ENCODE data around the gene TFIP11. TPM values are rescaled to one million over a fixed set of nuclear protein-coding genes. Genes with fewer than 3 reads are reported as not detected.
"Not testable (repeated sequence)": the region's sequence is repeated elsewhere in the genome, so short reads cannot be mapped to it uniquely, and the experiment has no call there.

TFIP11 gene
- total RNA-seq, 1 donor from 2014 or later = 23.2 TPM

DNA sequence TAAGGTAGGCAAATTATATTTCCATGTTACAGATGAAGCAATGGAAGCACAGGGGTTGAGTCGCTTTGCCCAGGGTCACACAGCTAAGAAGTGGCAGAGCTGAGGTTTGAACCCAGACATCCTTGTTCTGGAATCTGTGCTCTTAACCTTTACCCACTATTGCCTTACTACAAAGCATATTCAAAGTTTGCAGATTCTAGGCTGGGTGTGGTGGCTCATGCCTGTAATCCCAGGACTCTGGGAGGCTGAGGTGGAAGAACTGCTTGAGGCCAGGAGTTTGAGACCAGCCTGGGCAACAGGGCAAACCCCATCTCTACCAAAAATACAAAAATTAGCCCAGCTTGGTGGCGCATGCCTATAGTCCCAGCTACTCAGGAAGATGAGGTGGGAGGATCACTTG, 27.8 kb upstream of the TFIP11 start:
- no peak for ATAC-seq

DNA sequence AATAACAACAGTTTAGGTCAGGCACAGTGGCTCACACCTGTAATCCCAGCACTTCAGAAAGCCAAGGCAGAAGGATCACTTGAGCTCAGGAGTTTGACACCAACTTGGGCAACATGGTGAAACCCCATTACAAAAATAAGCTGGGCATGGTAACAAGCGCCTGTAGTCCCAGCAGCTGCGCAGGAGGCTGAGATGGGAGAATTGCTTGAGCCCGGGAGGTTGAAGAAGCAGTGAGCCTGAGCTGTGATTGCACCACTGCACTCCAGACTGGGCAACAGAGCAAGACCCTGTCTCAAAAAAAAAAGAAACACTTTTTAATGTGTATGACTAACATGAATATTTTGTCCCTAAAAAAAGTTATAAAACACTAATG, 24.5 kb upstream of the TFIP11 start:
- ATAC-seq = no peak

DNA sequence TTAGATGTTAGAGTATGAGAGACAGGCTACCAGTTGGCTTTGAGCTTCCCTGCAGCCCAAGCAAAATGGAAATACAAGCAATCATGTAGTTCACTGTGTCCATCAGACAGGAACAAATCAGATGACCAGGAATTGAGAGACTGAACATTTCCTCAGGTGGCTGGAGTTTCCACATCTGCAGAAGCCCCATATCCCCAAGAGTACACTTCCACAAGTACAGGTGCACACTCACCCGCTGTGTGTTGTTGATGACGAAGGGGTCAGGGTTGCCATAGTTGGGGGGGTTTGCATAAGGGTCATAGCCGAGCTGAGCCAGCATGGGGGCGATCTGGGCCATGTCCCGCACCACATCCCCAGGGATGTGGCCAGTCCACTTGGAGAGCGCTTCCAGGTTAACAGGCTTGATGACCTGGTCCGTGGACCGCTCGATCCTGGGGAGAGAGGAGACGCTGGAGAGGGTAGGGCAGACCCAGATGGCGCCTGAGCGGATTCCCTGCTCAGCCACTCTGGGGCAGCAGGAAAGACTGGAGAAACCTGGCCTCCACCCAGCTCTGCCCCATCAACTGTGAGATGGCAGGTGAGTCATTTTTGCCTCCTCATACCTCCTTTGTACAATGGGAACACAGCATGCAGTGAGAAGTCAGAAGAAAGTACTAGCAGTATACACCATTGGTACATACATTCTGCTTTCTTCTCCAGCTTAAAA, 23.9 kb upstream of the TFIP11 start:
- peak; percentile 91 for ATAC-seq

DNA sequence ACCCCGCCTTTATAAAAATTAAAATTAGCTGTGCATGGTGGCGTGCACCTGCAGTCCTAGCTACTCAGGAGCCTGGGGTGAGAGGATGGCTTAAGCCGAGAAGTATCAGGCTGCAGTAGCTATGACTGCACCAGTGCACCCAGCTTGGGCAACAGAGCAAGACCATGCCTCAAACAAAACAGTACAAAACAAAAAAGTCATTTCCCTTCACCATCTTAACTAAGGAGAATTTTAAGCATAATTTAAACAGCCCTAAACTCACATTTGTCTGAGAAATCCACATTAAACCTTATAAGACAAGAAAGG, 23.3 kb upstream of the TFIP11 start:
- ATAC-seq = no peak

DNA sequence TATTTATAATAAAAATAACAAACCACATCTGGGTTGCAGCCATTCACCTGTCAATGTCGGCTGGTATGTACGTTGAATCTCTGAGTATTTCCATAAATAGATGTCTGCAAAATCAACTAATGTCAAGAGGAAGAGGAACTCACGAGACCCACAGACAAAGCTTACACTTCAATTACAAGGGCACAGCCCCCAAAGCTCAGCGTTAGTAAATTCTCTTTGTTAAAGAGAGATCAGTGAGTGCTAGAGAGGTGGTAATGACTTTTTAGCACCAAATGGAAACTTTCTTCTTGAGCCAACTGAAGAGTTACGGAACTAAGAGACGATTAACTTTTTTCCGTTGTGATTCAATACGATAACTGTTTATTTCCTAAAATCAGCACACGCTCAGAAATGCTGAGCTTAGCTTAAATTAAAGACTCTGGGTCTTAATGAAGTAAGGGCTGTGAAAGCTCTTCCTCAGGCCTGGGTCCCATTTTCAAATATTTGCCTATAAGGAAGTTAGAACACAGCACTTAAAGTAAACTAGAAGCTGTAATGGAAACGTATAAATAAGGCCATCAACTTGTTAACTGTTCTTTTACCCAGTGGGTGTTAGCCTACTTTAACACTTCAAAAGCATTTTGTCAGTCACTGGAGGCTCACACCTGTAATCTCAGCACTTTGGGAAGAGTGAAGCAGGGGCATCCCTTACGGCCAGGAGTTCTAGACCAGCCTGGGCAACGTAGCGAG, 22.8 kb upstream of the TFIP11 start:
- ATAC-seq = no peak

DNA sequence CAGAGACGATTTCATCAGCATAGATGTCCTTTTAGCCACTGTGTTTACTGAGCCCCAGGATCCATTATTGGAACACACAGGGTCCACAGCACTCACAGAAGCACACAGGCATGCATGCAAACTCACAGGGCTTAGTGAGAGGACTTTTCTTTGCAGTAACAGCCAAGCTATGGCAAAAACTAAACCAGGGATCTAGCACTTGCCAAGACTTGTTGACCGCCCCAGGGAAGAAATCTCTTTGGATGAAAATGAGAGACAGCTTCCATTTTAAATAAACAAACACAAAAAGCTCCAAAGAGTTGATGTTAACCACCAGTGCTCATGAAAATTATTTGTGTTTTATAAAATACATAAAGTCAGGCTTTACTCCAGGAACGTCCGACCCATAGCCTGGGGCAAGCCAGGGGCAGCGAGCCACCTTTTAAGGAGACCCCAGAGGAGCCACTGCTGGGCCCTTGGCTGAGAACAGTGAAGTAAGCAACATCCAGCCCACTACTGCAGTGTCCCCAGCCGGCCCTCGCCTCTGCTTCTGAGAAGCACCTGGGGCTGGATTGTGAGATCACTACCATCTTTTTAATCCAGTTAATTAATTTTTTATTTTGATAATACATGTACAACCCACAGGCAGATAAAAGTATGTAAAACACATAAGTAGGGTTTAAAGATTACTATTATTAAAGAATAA, 22.0 kb upstream of the TFIP11 start:
- peak; percentile 24 for ATAC-seq

DNA sequence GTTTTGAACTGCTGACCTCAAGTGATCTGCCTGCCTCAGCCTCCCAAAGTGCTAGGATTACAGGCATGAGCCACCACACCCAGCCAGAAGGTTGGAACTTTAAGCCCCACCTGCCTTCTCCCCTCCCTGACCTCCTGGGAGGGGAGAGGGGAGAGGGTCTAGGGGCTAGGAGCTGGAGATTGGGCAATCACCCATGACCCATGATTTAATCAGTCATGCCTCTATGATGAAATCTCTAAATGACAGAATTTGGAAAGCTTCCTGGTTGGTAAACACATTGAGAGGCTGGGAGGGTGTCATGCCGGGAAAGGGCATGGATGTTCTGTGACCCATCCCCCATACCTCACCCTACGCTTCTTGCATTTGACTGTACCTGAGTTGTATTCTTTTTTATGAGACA, 17.1 kb upstream of the TFIP11 start:
- peak; percentile 86 for ATAC-seq

DNA sequence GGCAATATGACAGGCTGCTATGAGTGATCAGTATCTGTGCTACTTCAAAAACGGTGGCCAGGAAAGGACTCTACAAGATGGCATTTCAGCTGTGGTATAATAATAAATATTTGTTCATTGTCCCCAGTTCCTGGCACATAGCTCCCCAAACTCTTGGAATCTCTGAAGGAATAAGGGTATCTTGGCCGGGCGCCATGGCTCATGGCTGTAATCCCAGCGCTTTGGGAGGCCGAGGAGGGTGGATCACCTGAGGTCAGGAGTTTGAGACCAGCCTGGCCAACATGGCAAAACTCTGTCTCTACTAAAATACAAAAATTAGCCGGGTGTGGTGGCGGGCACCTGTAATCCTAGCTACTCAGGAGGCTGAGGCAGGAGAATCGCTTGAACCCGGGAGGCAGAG, 16.2 kb upstream of the TFIP11 start:
- ATAC-seq = not testable (repeated sequence)

DNA sequence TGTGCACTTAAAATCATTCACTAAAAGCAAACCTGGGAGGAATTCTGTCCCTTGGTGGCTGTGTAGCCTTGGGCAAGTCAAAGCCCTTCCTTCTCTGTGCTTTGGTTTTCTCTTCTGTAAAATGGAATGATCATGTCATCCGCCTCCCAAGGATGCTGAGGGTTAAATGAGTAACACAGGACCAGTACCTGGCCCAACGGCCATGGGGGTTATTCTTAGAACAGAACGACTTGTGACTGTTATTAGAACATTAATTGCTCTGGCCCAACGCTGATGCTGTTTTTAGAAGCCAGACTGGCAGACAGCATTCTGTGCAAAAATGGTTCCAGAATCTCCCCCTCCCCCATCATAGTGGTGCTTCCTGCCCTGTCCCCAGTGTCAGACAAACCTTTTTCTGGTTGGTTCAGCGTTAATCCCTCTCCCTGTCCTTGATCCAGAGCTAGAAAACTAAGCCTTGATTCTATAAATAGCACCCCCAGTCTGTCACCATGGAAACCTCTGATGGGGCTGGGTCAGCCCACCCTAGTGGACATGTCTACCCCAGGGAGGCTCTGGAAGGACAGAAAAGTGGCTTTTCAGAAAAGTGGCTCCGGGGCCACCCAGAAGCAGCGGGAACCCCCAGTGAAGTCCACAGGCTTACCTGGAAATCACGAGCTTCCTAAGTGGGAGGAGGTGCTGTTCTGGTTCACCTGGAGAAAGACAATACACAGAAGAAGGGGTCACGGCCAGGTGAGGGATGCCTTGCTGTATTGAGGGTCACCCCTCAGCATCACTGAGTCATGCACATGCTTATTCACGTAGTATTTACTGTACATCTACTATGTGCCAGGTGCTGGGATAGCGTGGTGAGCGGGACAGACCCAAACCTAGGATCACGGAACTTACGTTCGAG, 15.5 kb upstream of the TFIP11 start:
- ATAC-seq = peak; percentile 14

DNA sequence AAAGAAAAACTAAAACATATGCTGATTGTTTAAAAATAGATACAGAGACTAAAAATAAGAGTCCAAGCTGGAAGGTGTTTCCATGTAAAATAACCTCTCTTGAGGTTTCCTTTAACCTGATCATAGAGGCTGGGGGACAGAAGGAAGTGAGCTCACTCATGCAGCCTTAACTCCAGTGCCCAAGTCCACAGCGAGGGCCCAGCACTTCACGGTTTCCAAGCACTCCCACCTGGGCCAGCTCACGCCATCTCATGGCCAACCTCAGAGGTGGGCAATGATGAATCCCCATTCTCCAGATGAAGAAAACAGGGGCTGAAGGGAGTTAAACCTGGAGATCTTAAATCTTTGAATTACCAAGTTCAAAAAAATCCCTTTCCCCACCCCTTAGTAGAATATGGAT, 14.9 kb upstream of the TFIP11 start:
- ATAC-seq = no peak

DNA sequence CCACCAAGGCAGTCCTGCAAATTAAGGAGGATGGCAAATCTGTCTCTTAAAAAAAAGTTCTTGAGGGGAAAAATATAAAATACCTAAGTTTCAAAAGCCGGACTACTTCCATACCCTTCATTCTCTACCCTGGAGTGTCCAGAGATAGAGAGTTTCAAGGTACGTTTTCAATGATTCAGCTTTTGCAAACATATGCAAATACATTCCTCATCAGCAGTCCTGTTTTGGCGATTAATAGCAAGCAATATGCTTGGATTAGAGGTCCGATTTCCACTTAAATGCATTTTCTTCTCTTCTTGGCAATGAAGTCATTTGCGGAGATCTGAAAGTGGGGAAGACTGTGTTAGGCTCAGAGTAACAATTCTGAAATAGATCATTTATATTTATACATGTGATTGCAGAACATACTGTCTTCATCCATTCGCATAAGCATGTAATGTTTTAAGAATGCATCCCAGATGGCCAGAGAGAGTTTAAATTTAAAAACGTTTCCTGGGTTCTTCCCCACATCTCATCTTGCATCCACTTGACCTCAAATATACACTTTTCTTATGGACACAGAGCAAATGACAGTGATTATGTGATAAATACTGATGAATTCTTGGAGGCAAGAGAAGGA, 13.8 kb upstream of the TFIP11 start:
- ATAC-seq = no peak

DNA sequence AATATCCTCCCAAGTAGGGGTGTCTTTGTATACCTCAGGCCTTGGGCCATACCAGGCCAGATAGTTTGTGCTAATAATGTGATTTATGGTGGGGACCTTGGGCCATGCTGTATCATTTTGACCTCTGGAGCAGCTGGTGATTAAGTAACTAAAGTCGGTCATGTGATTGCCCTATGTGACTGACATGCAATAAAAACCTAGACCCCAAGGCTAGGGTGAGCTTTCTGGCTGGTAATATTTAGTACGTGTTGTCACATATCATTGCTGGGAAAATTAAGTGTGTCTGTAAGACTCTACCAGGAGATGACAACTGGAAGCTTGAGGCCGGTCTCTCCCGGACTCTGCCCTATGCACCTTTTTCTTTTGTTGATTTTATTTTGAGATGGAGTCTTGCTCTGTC, 12.6 kb upstream of the TFIP11 start:
- no peak for ATAC-seq

DNA sequence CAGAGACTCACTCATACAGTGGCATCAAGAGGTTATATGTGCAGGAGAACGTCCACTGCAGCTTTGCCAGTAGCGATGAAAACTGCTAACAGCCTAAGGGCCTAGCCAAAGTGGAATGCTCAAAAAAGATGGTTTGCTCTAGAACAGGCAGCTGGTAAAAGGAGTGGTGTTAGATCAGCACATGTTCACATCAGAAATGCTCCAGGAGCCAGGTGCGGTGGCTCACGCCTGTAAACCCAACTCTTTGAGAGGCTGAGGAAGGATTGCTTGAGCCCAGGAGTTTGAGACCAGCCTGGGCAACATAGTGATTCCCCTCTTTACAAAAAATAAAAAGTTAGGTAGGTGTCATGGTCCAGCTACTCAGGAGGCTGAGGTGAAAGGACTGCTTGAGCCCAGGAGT, 10.3 kb upstream of the TFIP11 start:
- no peak for ATAC-seq

DNA sequence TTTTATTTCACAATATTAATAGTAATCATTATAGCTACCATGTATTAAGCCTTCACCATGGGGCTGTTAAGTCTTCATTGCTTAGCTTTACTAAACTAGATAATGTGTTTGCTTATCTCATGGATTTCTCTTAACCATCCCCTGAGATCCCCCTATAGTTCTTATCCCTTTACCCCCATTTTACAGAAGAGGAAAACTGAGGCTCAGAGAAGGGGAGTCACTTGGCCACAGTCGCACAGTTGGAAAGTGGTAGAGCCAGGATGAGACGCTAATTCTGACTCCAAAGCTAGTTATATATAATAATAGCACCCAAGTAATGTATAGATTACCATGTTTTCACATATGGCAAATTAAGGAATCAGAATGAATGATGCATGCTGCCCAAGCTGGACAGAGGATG, 9.7 kb upstream of the TFIP11 start:
- no peak for ATAC-seq

DNA sequence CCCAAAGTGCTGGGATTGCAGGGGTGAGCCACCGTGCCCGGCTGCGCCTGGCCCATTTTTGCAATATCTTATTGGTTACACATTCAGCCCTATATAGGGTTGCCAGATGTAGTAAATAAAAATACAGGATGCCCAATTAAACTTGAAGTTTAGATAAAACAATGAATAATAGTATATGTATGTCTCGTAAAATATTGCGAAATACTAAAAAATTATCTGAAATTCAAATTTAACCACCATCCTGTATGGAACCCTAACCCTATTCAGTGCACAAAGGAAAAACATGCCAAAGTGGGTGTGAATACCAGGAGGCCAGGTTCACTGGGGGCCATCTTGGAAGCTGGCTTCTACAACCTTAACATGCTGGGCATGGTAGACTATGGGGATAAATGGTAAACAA, 5.2 kb upstream of the TFIP11 start:
- no peak for ATAC-seq

DNA sequence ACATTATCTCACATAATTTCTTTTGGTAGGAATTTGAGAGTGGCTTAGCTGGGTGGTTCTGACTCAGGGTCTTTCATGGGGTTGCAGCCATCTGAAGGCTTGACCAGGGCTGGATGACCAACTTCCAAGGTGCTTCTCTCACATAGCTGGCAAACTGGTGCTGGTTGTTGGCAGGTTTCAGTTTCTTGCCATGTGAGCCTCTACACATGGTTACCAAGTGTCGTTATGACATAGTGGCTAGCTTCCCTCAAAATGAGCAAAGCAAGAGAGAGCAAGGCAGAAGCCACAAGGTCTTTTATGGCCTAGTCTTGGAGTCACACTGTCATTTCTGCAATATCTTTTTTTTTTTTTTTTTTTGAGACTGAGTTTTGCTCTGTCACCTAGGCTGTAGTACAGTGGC, 4.2 kb upstream of the TFIP11 start:
- no peak for ATAC-seq

DNA sequence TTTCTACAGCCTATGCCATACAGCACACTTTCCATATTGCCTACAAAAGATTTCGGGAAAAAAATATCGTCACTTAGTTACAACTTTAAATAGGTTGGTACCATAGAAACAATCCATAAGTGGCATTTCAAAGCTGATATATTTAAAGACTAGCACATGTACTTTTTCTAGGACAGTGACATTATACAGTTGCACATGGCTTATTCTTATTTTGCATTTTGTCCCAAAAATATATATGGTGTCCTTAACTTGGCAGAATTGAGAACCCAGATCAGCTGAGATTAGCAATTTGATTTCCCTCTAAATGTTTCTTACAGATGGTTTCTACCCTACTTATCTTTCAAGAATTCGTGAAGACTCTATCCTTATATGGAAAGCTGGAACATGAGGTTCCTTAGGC, 3.7 kb upstream of the TFIP11 start:
- ATAC-seq = no peak

DNA sequence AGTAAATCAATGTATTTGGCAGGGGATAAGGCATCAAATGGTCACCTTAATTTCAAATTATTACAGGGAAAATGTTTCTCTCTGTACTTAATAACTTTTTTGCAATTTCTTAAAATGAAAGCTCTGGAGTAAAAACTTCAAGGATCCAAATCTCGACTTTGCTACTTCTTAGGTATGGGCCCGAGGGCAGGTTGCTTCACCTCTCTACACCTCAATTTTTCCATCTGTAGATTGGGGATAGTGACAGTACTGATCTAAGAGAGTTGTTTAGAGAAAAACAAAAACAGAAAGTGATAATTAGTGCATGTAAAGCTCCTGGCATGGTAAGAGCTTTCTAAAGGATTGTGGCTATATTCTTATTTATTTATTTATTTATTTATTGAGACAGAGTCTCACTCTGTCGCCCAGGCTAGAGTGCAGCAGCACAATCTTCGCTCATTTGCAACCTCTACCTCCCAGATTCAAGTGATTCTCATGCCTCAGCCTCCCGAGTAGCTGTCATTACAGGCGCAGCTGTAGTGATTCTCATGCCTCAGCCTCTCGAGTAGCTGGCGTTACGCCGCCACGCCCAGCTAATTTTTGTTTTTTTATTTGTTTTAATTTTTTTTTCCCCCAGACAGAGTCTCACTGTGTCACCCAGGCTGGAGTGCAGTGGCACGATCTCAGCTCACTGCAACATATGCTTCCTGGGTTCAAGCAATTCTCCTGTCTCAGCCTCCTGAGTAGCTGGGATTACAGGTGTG, 2.3 kb upstream of the TFIP11 start:
- no peak for ATAC-seq

DNA sequence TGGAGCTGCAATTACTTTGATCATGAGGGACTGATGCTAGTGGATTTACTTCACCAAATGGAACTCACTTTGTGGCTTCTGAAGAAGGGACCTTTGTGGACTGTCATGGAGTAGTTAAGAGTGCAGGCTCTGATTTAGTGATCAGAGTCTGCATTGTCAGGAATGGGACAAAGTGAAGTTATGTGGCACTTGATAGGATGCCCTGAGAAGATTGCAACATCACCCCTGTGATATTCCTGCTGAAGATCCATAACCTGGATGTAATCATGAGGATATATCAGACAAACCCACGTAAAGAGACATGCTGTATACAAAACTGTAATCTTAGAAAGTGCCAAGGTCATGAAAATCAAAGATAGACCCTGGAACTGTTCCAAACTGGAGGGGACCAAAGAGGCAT, 1.6 kb upstream of the TFIP11 start:
- no peak for ATAC-seq

DNA sequence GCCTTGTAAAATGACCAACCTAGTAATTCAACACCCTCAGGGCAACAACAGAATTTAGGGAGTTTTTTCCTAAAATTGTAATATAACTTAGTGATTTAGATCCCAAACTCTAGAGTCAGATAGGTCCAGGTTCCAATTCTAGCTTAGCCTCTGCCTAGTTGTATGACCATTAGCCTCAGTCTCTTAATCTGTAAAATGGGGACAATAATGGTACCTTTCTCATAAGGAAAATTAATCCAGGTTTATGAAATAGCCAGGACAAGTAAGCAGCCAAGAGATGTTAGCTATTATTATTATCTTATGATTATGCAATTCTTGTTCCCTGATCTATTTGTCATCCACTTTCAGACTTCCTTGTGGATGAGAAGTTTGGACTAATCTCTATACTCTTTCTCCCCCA, 4.1 kb downstream of the TFIP11 start:
- ATAC-seq = no peak

DNA sequence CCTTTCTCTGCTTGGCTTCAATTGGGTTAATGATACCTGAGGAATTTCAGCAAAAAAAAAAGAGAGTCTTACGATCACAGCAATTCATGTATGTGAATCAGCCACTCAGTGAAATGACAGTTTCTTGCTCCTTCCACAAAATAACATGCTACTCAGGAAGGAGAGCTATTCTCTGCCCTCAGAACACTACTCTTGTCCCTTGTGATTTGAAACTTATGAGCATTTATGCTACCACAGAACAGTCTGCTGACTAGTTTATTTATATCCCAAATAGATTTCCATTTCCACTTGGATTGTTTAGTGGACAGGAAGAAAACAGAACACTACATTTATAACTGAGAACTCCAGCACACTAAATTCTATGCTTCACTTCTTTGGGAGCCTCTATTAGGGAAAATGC, 8.5 kb downstream of the TFIP11 start:
- no peak for ATAC-seq

Data from esophagus mucosa (tissue), 1 donor.